ENCODE data around the gene STPG1.

- TF ChIP-seq CTCF (conservative IDR thresholded peaks at IDR 0.05; ENCODE audit: low read depth, low read length) (no peak), EZH2phosphoT487 (IDR thresholded peaks at IDR 0.05; ENCODE audit: borderline replicate concordance, low read length) (no peak), EZH2 (IDR thresholded peaks at IDR 0.05; ENCODE audit: low read length, unreplicated experiment) (no peak)
Measured at GRCh38 chr1:24393892-24394291, 19.7 kb downstream of the STPG1 start.
